GM19463 (cell line): ENCODE data around the gene GRM4.

ENCODE experiments used
- ATAC-seq: cut with Tn5 transposase; IDR thresholded peaks from one replicate; pipeline ENCODE4 v1.9.1; 2021; ENCODE audit warnings: mild to moderate bottlenecking, moderate library complexity; ENCODE audit not compliant: unreplicated experiment

The GRM4 gene

DNA sequence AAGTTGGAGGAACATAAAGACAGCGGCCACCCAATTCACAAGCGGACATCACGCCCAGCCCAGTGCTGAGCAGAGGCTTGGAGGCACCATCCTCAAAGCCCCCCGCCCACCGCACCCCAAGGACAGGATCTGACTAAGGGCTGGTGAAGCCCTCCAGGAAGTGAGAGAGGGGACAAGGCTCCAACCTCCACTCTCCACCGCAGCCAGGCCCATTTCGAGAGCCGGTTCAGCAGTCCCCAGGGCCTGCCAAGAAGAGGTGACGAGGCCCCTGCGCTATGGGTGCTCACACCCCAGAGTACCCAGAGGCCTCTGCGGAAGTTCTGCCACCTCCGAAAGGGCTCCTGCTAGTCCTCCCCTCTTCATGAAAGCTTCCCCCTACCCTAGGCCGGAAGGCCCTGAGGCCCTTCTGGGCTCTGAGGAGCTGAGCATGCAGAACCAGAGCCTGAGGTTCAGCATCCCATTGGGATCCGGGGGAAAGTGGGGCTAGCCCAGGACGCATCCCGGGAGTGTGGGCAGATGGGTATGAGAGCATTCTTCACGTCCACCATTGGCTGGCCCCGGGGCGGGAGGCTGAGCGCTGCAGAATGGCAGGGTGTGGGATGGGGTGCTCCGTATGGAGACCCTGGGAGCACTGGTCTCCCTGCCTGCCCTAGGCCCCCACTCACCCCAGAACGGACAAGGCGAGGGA lies 2.5 kb downstream of the GRM4 start:
- no peak for ATAC-seq

DNA sequence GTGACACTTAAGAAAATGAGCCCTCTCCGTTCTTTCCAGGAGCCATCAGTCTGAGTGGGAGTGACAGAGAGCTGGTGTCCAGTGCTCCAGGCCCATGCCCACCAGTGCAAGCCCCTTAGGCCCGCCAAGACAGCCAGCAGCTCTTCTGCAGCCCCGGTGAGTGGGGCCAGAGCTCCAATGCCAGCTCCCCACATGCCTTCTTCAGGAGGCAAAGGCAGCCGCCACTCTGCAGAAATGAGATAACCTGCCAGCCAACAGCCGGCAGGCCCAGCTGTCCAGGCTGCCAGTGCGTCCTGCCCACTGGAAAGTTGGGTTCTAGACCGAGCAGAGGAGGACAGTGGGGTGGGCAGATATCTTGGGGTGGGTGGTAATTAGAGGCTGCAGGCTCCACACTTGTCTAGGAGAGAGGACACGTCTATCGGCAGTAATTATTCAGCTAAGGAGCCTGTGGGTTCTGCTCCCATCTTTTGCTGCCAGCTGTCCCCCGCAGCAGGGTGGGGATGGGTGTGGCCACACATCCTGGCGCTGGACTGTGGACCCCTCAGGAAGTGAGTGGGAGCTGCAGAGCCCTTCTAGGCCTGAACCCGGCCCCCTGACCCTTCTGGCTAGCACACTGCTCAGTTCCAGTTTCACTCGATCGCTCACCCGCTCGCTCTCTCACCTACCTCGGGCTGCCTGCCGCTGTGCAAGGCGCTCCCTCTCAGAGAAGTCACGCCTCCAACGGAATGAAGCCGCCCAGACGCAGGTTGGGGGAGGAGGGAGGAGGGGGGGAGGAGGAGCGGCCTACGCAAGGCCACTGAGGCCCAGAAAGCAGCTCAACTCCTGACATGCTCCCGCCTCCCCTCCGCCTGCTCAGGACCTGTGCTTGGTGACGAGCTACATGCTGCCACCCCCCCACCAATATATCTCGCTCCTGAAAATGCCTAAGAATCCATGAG lies 3.6 kb downstream of the GRM4 start:
- no peak for ATAC-seq

DNA sequence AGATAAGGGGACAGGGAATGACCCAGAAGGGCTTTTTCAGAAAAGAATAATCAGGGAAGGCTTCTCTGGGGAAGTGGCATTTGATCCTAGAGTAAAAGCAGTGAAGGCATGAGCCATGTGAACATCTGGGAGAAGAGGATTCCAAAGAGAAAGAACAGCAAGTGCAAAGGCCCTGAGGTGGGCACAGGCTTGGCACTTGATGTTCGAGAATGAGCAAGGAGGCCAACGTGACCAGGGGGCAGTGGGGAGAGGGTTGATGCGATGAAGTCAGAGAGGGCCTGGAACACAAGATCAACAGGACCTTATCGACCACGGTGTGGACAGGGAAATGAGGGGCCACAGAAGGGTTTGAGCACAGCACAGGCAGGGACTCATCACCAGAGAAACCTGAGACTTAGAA lies 5.8 kb downstream of the GRM4 start:
- ATAC-seq: no peak

DNA sequence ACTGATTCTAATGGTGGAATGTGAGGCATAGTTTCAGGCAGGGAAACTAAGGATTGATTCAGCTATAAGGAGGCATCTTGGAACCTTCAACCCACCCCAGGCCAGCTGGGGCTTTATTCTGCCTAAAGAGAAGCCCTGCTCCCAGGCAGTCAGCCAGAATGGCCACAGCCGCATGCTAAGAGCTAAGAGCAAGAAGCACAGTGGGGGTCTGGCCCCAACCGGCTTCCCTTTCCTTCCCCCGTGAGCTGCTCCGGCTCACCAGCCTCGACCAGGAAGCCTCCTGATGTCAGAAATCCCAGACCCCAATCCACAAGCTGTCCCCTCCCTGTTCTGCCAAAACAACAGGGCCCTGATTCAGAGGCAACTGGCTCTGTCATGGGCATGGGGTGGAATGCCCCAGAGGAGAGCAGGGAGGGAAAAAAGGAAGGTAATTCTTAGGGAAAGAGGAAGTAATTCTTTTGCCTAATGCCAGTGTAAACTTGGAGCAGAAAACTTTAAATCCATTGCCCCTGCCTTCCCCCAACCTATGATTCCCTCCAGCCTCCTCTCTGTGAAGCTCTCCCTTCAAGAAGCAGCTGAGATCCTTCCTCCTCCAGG lies 6.9 kb downstream of the GRM4 start:
- ATAC-seq: no peak

DNA sequence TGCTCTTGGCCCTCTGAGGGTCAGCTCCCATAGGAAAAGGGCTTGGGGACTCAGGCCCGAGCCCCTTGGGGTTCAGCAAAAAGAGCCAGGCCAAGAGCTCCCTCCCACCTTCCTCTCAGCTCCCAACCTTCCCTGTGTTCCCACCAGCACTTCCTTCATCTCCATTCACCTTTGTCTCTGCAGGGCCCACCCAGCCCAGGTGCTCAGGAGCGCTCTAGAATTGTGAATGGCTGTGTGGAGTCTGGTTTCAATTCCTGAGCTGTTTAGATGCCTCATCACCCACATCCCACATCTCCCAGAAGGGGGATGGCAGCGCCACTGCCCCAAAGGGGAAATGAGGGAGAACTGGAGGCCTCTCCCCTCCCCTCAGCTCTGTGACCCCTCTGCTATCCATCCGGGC lies 7.7 kb downstream of the GRM4 start:
- no peak for ATAC-seq

DNA sequence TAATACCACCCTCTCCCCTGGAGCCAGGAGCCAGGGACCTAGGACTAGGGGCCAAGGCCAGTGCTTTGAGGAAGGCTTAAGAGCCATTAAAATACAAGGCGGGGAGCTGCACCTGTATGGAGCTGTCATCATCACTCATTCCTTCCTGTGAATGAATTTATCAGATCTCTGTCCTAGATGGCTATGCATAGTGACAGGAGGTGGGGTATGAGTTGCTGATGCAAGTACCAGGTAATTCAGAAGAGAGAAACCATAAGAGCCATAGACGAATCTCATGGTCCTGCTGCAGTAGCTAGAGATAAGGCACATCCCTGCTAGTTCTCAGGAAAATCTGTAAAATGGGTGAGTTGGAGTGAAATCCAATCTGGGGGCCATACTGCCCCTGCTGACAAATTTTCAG lies 10.3 kb downstream of the GRM4 start:
- no peak for ATAC-seq

DNA sequence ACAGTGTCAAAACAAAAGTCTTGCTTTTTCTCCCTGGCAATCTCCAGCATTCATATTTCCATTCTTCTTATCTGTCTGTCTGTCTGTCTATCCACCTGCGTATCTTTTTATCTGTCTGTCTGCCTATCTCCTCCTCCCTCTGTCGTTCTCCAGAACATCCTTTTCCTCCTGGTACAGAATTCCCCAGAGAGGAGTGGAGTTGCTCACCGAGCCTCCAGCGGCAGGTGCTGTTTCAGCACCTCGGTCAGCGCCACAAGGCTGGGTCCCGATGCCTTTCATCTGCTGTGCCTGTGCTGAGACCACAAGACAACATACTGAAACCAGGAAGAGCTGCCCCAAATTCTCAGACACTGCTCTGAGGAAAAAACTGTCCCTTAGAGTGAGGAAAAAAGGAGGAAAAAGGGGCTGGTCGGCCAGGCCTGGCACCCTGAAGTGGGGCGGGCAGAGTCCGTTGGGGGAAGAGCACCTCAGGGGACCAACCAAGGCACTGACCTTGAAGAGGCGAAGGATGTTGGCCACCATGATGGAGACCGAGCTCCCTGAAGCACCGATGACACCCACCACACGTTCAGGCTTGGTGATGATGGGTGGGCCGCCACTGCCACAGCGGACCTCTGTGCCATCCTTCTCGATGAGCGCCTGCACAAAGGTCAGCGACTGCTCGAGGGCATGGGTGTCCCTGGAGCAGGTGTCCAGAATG lies 13.3 kb downstream of the GRM4 start:
- no peak for ATAC-seq

DNA sequence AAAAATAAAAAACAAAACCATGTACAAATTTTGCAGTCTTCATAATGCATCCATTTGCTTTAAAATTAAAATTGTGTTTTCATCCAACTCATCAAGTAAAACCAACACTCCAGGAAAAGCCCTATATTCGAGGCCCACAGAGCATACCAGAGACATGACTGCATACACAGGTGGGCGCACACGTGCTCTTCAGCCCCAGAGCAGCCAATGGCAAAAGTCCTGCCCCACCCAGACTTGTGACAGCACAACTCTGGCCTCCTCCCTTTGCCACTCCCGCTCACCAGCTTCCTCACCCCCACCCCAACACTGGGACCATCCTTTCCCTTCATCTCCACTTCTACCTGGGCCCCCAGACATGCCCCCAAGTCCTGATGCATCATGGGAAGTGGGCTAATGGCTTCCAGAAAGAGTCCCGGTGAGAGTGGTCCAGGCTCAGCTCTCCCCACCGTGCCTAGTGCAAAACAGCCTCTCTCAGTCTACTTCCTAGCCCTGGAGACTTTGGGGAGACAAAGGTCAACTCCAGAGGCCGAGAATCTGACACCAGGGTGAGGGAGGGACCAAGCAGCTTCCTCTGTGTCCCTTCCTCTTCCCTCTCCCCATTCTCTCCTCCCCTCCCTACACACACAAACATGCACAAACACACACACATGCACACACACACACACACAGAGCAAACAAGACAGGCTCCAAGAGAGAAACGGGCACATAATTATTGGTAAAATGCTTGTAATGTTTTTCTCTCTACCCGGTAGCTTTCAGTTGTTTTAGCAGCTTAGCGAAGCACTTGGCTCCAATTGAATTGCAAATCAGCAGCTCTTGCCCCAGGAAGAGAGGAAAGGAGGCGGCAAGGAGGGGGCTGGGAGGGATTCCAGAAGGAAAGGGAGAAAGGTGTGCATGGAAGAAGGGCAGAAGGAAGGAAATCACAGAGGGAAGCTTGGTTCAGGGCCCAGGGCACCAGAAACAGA lies 14.3 kb downstream of the GRM4 start:
- no peak for ATAC-seq

DNA sequence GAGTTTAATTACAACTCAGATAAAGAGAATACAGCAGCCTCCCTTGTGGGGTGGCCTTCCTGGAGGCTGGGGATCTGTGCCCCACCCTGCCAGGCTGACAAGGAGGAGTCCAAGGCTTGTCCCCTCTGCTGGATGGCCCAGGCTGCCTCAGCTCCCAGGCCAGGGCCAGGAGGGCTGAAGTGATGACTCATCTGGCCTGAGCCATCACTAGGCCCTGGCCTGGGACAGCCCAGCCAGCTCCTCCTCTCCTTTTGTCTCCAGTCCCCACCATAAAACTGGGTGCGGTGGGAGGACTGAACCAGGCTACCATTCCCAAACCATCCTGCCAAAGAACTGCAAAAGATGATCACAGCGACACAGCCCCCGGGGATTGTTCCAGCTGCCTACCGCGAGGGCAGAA lies 15.0 kb downstream of the GRM4 start:
- ATAC-seq: no peak

DNA sequence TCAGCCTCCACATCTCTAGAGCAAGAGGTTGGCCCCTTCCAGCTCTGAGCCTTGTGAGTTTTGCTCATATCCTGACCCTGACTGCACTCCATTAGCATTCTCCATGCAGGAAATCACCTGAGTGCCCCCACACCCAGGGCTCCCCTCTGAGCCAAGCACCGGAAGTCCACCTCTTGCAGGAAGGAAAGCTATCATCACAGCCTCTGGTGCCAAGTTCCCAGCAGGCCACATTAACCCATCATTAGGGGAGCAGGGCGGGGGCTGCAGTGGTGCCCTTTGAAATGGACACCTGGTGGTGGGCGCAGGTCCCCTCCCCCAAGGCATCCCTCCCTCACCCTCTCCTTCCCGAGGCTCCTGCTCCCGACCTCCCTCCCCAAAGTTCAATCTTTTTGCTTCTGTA lies 16.1 kb downstream of the GRM4 start:
- no peak for ATAC-seq

DNA sequence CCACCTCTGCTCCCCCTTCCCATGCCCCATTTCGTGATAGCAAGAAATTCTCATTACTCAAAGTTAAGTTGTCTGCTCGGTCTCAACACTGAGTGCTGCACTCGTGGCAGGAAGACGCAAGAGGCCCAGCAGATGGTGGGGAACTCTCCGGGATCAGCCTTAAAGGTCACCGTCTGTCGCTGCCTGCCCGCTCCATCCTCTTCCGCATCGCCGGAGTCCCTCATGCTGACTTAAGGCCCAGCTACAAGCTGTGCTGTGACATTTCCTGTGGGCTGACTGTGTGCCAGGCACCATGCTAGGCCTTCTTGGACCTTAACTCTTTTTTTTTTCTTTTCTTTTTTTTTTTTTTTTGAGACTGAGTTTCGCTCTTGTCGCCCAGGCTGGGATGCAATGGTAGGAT lies 17.8 kb downstream of the GRM4 start:
- no peak for ATAC-seq

DNA sequence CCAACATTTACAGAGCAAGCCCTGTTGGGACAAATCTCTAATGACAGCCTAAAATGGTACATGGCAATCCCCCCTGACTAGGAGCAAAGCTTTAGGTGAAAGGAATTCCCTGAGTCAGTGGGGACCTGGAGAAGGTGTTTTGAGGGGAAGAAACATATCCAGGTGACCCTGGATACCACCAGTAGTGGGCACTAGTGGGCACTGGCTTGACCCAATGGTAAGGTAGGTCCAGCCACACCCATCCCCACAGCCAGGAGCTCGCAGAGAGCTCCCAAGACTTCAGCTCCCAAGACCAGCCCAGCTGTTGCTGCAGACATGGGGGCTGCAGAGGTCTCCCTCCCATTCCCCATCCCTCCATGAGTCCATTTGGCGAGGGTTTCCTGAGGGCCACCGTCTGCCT lies 19.5 kb downstream of the GRM4 start:
- no peak for ATAC-seq

DNA sequence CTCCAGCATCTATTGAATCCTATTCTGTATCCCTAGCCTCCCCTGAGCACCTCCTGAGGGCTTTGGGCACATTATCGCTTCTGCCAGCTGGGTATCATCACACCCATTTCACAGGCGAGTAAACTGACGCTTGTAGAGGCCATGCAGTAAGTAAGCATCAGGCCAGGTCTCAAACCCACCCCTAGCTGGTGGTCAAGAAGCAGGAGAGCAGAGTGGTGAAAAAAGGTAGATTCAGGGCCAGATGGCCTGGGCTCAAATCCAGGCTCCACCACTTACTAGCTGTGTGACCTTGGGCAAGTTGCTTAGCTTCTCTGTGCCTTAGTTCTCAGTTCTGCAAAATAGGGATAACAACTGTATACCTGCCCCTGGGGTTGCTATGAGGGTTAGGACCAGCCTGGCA lies 19.9 kb downstream of the GRM4 start:
- ATAC-seq: no peak

DNA sequence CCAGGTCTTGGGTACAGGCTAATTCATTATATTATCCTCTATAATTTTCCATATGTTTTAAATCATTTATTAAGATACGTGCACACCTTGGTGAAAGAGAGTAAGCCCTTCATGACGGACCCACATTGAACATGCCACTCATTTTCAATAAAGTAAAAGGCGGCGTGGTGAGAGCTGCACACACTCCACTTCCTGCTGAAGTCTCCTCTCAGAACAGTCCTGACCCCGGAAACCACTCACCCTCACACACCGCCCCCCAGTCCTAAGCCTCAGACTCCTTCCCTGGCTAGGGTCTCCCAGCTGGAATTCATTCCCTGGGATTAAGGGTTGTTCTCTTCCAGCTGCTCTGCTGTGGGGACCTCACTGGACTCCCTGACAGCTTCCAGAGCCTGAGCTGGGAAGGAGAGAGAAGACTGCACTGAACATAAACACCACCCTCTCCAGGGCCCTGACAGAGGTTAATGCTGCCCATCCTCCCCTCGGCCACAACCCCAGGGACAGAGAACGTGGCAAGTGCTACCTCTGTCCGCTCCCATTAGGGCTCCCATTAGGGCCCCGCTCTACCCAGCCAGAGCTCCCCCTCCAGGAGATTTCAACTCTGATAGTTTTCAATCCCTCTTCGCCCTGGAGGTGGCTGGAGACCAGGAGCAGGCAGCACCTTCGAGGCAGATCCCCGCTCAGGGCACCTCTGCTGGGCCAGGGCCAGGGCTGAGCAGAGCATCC lies 24.8 kb downstream of the GRM4 start:
- ATAC-seq: no peak

DNA sequence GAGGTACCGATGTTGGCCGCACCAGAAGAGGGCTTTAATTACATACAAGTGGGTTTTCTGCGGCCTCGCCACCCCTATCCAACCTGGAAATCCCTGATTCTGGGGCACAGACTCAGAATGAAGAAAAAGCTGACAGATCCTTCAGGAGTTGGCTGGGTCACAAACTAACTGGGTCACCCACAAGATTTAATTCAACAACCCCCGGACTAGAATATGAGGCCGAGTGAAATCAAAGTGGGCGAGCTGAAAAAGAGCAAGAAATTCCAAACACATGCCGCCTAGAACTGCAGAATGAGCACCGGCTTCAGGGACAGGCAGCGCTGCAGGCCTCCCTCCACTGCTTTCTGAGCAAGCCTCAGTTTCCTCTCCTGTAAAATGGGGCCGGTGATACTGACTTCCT lies 30.0 kb downstream of the GRM4 start:
- no peak for ATAC-seq

DNA sequence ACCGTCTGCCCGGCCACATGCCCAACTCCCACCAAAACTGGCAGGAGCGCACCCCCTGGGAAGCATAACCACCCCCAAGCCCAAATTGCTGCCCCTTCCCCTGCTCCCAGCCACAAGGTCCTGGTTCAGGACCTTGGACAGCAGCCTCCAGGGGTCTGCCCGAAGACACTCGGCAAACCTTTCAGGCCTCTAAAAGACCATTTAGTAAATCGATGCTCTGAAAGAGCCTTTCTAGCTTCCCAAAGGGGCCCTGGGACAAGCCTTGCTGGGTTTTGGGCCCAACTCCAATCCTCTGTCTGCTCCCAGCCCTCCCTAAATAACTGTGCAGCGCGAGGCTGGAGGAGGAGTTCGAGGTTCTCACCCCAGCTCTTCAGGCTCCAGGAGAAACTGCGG lies 30.5 kb downstream of the GRM4 start:
- no peak for ATAC-seq

DNA sequence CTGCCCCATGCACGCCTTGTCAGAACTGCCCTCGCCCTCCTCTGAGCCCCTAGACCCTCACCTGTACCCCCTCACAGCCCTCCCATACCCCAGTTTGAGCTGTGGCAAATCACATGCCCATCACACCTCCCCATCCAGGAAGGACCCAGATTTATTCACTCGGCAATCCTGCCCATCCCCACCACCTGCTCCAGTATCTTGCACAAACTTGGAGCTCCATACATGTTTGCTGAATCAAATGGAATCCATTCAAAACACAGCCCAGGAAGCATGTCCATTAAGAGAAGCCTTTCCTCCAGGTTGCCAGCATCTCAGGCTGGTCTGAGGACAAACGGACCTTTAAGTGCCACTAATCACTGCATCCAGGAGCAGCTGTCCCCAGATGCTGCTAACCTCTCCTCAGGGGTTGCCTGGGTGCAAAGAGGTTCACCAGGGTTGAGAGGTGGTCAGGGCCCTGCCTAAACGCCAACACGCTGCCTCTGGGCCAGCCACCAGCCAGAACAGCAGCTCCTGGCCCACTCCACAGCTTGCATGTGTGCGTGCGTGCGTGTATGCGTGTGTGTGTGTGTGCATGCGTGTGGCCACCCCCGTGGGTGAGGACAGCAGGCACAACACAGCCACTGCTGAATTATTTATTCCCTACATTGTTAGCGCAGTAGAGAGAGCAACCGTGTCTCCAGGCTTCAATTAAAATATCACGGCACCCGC lies 31.0 kb downstream of the GRM4 start:
- no peak for ATAC-seq

DNA sequence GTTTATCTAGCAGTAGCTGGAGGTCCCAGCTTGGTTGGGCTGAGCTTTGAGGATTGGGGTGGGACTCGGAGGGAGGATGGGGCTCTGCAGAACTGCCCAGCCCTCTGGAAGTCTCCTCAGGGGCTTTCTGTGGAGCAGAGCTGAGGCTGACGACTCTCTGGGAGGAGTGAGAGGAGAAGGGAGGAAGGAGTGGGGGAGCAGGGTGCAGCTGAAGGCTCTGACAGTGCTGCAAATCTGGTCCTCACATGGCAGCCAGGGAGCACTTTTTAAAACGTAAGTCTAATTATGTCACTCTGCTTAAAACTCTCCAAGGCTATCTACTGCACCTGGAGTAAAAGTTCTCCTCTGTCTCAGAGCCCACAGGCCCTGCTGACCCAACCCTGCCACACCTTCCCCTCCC lies 32.4 kb downstream of the GRM4 start:
- ATAC-seq: no peak

DNA sequence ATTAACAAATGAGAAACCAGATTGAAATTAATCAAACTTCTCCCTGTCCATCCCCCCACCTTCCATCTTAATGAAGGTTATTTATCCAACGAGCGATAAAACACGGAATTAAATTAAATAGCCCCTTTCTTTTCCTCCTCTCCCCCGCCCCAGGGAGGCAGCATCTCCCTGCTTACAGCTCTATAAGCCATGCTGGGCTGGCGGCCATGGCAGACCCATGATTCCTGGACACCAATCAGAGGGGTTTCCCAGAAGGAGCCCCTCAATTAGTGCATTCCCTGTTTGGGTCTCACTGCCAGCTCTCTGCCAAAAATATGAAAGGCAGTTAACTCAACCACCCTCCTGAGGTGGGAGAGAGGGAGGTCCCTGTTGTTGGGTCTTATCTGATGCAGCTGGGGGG lies 33.8 kb downstream of the GRM4 start:
- no peak for ATAC-seq
